ENCODE results near the gene IGSF9. TPM values are rescaled to one million over a fixed set of nuclear protein-coding genes. Genes with fewer than 3 reads are reported as not detected.

Gene IGSF9
- total and polyA plus RNA-seq, 2 experiments from 2014 or later: 10.3 to 27.6 TPM

- Histone ChIP-seq H3K27me3 (ENCODE audit: insufficient read depth) (no peaks in the 10 kb centered on the region), H2AFZ (no peak overlapping the region), H3K9me2 (ENCODE audit: insufficient read depth) (no peaks in the 10 kb centered on the region), H3K4me1 (ENCODE audit: insufficient read depth) (peaks cover 24% of the 10 kb centered on the region), H4K20me1 (replicated peaks; ENCODE audit: insufficient read depth) (no peaks in the 10 kb centered on the region), H3K79me2 (replicated peaks; ENCODE audit: insufficient read depth) (no peaks in the 10 kb centered on the region), H3K27ac (ENCODE audit: low read depth) (peak overlapping the region; percentile 16; the same call in 1 of the 2 replicates), H3K4me3 (no peak overlapping the region), H3F3A (replicated peaks; ENCODE audit: low read depth) (no peaks in the 10 kb centered on the region), H3K4me2 (no peak overlapping the region), H3K36me3 (ENCODE audit: insufficient read depth) (no peaks in the 10 kb centered on the region)
- Mint-ChIP-seq H3K27ac (no peak overlapping the region), H3K36me3 (ENCODE audit: low read depth) (peaks cover 11% of the 10 kb centered on the region), H3K27me3 (ENCODE audit: insufficient read depth, low read depth, poor library complexity) (peaks cover 22% of the 10 kb centered on the region), H3K4me1 (peaks cover 50% of the 10 kb centered on the region), H3K9me3 (no peaks in the 10 kb centered on the region), H3K4me3 (no peak overlapping the region)
- DNase-seq (ENCODE audit: low spot score): no peak
- TF ChIP-seq CTCF (conservative IDR thresholded peaks at IDR 0.05; ENCODE audit: low read depth in 2 of 2) (no peak), STAT1 (IDR thresholded peaks at IDR 0.05; ENCODE audit: unreplicated experiment) (no peak), ZNF462 (CRISPR knock-in tag; IDR thresholded peaks at IDR 0.05) (no peak), EZH2 (IDR thresholded peaks at IDR 0.05; ENCODE audit: low read depth, unreplicated experiment) (no peak), EZH2phosphoT487 (IDR thresholded peaks at IDR 0.05; ENCODE audit: unreplicated experiment) (no peak), JUNB (IDR thresholded peaks at IDR 0.05; ENCODE audit: unreplicated experiment) (no peak), ZNF114 (CRISPR knock-in tag; IDR thresholded peaks at IDR 0.05) (no peak), ZNF331 (CRISPR knock-in tag; IDR thresholded peaks at IDR 0.05; ENCODE audit: low read depth) (no peak), POLR2AphosphoS5 (IDR thresholded peaks at IDR 0.05; ENCODE audit: low read depth) (no peak), CREB1 (CRISPR knock-in tag; IDR thresholded peaks at IDR 0.05; ENCODE audit: low read depth) (no peak), NANOG (IDR thresholded peaks at IDR 0.05; ENCODE audit: borderline replicate concordance) (no peak)
- TF ChIP-seq, protein P1, sequence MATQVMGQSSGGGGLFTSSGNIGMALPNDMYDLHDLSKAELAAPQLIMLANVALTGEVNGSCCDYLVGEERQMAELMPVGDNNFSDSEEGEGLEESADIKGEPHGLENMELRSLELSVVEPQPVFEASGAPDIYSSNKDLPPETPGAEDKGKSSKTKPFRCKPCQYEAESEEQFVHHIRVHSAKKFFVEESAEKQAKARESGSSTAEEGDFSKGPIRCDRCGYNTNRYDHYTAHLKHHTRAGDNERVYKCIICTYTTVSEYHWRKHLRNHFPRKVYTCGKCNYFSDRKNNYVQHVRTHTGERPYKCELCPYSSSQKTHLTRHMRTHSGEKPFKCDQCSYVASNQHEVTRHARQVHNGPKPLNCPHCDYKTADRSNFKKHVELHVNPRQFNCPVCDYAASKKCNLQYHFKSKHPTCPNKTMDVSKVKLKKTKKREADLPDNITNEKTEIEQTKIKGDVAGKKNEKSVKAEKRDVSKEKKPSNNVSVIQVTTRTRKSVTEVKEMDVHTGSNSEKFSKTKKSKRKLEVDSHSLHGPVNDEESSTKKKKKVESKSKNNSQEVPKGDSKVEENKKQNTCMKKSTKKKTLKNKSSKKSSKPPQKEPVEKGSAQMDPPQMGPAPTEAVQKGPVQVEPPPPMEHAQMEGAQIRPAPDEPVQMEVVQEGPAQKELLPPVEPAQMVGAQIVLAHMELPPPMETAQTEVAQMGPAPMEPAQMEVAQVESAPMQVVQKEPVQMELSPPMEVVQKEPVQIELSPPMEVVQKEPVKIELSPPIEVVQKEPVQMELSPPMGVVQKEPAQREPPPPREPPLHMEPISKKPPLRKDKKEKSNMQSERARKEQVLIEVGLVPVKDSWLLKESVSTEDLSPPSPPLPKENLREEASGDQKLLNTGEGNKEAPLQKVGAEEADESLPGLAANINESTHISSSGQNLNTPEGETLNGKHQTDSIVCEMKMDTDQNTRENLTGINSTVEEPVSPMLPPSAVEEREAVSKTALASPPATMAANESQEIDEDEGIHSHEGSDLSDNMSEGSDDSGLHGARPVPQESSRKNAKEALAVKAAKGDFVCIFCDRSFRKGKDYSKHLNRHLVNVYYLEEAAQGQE (IDR thresholded peaks at IDR 0.05; ENCODE audit: unreplicated experiment): no peak
- TF ChIP-seq, protein P2, sequence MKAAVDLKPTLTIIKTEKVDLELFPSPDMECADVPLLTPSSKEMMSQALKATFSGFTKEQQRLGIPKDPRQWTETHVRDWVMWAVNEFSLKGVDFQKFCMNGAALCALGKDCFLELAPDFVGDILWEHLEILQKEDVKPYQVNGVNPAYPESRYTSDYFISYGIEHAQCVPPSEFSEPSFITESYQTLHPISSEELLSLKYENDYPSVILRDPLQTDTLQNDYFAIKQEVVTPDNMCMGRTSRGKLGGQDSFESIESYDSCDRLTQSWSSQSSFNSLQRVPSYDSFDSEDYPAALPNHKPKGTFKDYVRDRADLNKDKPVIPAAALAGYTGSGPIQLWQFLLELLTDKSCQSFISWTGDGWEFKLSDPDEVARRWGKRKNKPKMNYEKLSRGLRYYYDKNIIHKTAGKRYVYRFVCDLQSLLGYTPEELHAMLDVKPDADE (IDR thresholded peaks at IDR 0.05): no peak
- ATAC-seq: peak; percentile 7
These were observed 29.7 kb downstream of the IGSF9 start for GRCh38 chr1:159915571-159916241.
